Common myeloid progenitor, CD34-positive (primary cell): ENCODE measurements around the gene PGAM2.
"Not testable (repeated sequence)": the region's sequence is repeated elsewhere in the genome, so short reads cannot be mapped to it uniquely, and the experiment has no call there.

Source experiments
- CTCF ChIA-PET: fragments of 350-600 bp; sonication (Branson Sonifier 250); formaldehyde crosslinking; loops from one replicate; lab custom pipeline; 2021; ENCODE audit warnings: antibody characterized with exemption; lab: Charles Lee
- POLR2A ChIA-PET: fragments of 350-600 bp; sonication (Branson Sonifier 250); formaldehyde crosslinking; loops from one replicate; lab custom pipeline; 2021; ENCODE audit warnings: antibody characterized with exemption; lab: Charles Lee
- DNase-seq, 3 donors: peaks; one replicate each; pipeline versions ENCODE4 v3.0.0 to v3.0.0-alpha.2; 2013
- H3K27ac ChIP-seq, 2 experiments: 1 replicate in 1 of 2; 2 replicates in 1 of 2; pipeline ENCODE4 v1.7.0; 2013; ENCODE audit warnings: inconsistent platforms in 2 of 2, low read length in 2 of 2, mild to moderate bottlenecking in 2 of 2, low read depth in 1 of 2, moderate library complexity in 1 of 2; ENCODE audit not compliant: severe bottlenecking in 2 of 2, insufficient read depth in 1 of 2, poor library complexity in 1 of 2
- H3K27me3 ChIP-seq, 5 experiments: replicated peaks in 2 of 5; 1 replicate in 3 of 5; 2 replicates in 2 of 5; pipeline versions ENCODE4 v1.6.1 to v1.7.0; 2013; ENCODE audit warnings: low read length in 4 of 5, mild to moderate bottlenecking in 2 of 5, moderate library complexity in 2 of 5, inconsistent platforms in 1 of 5; ENCODE audit not compliant: insufficient read depth in 5 of 5, control insufficient read depth in 4 of 5
- H3K36me3 ChIP-seq, 4 experiments: 1 replicate in 2 of 4; 2 replicates in 2 of 4; pipeline versions ENCODE4 v1.6.1 to v1.7.0; 2013; ENCODE audit warnings: low read length in 3 of 4, control low read depth in 1 of 4, mild to moderate bottlenecking in 1 of 4; ENCODE audit not compliant: control insufficient read depth in 4 of 4, insufficient read depth in 4 of 4
- H3K4me1 ChIP-seq, 4 experiments: 1 replicate in 3 of 4; 2 replicates in 1 of 4; pipeline versions ENCODE4 v1.6.1 to v1.7.1; 2013; ENCODE audit warnings: low read length in 3 of 4, mild to moderate bottlenecking in 3 of 4, control low read depth in 1 of 4, inconsistent platforms in 1 of 4, moderate library complexity in 1 of 4; ENCODE audit not compliant: control insufficient read depth in 4 of 4, insufficient read depth in 4 of 4; ENCODE audit errors: control extremely low read depth in 1 of 4
- H3K4me3 ChIP-seq, 7 experiments: 1 replicate in 4 of 7; 2 replicates in 3 of 7; pipeline versions ENCODE4 v1.5.1 to v1.7.0; 2013; ENCODE audit warnings: mild to moderate bottlenecking in 7 of 7, low read length in 6 of 7, moderate library complexity in 6 of 7, inconsistent platforms in 2 of 7, low read depth in 2 of 7, control low read depth in 1 of 7; ENCODE audit not compliant: insufficient read depth in 4 of 7, control insufficient read depth in 1 of 7; ENCODE audit errors: extremely low read depth in 1 of 7
- H3K9me3 ChIP-seq, 5 experiments: 1 replicate in 4 of 5; 2 replicates in 1 of 5; pipeline versions ENCODE4 v1.6.1 to v1.7.1; 2013; ENCODE audit warnings: low read length in 4 of 5, mild to moderate bottlenecking in 2 of 5, inconsistent platforms in 1 of 5, low read depth in 1 of 5, moderate library complexity in 1 of 5; ENCODE audit not compliant: control insufficient read depth in 4 of 5, insufficient read depth in 2 of 5; ENCODE audit errors: control extremely low read depth in 1 of 5
- WGBS: methylation state at CpG from one replicate; pipeline ENCODE4 v1.1.5; 2013; ENCODE audit not compliant: insufficient coverage; 5-methylcytosine and 5-hydroxymethylcytosine counted together

PGAM2 gene

GRCh38 chr7:44042221-44042620 lies 23.1 kb downstream of the PGAM2 start:
- Histone ChIP-seq H3K9me3 (no peaks in the 10 kb centered on the region), H3K4me1 (peaks cover 19 to 42% (median 30%) of the 10 kb centered on the region in 4 experiments), H3K4me3 (no peak overlapping the region), H3K36me3 (peaks cover 0 to 12% (median 4%) of the 10 kb centered on the region in 4 experiments), H3K27me3 (no peaks in the 10 kb centered on the region), H3K27ac (no peak overlapping the region)
- ChIA-PET CTCF (no interaction called here), POLR2A (no interaction called here)
- 90% methylated on average over 2 of the region's 2 CpGs for WGBS
- DNase-seq: no peak

GRCh38 chr7:44040493-44040891 lies 24.9 kb downstream of the PGAM2 start:
- H3K27me3 ChIP-seq, CTCF ChIA-PET, H3K9me3 ChIP-seq, H3K27ac ChIP-seq, H3K36me3 ChIP-seq, POLR2A ChIA-PET: not testable (repeated sequence)
- WGBS: 0% methylated on average over 6 of the region's 46 CpGs
- DNase-seq: peak; percentile 49 to 76 (median 63)
- Histone ChIP-seq H3K4me3 (peak overlapping the region in 6 of 7 experiments; percentile 37 to 79 (median 54)), H3K4me1 (peaks cover 10 to 25% (median 17%) of the 10 kb centered on the region in 4 experiments)

- POLR2A ChIA-PET, H3K27me3 ChIP-seq, CTCF ChIA-PET, DNase-seq, H3K36me3 ChIP-seq, H3K9me3 ChIP-seq, H3K27ac ChIP-seq: not testable (repeated sequence)
- 0% methylated on average over 4 of the region's 40 CpGs for WGBS
- peaks cover 6 to 19% (median 12%) of the 10 kb centered on the region in 4 experiments for H3K4me1 ChIP-seq
- peak overlapping the region in 2 of 7 experiments; percentile 60 to 79 for H3K4me3 ChIP-seq
Measured at GRCh38 chr7:44039800-44040492, 25.4 kb downstream of the PGAM2 start.

- H3K4me3 ChIP-seq: peak overlapping the region in 3 of 7 experiments; percentile 25 to 64 (median 40)
- POLR2A ChIA-PET, H3K27me3 ChIP-seq, CTCF ChIA-PET, H3K36me3 ChIP-seq, H3K9me3 ChIP-seq, H3K27ac ChIP-seq: not testable (repeated sequence)
- whole genome bisulfite sequencing: 0% methylated on average over 2 of the region's 26 CpGs
- DNase-seq: peak; percentile 86 to 94 (median 90)
- H3K4me1 ChIP-seq: peaks cover 4 to 17% (median 8%) of the 10 kb centered on the region in 4 experiments
Measured at GRCh38 chr7:44038961-44039558, 26.3 kb downstream of the PGAM2 start.

GRCh38 chr7:44038553-44038952 lies 26.8 kb downstream of the PGAM2 start:
- no CpG with 5 or more reads among the region's 12 CpGs for WGBS
- H3K27me3 ChIP-seq, H3K4me3 ChIP-seq, CTCF ChIA-PET, H3K27ac ChIP-seq, DNase-seq, H3K36me3 ChIP-seq, H3K9me3 ChIP-seq, POLR2A ChIA-PET: not testable (repeated sequence)
- peaks cover 0 to 12% (median 3%) of the 10 kb centered on the region in 4 experiments for H3K4me1 ChIP-seq

GRCh38 chr7:44037951-44038350 lies 27.4 kb downstream of the PGAM2 start:
- 100% methylated on average over 1 of the region's 2 CpGs for WGBS
- H3K9me3 ChIP-seq, CTCF ChIA-PET, H3K27ac ChIP-seq, DNase-seq, POLR2A ChIA-PET, H3K36me3 ChIP-seq, H3K27me3 ChIP-seq, H3K4me3 ChIP-seq: not testable (repeated sequence)
- H3K4me1 ChIP-seq: peaks cover 0 to 10% (median 2%) of the 10 kb centered on the region in 4 experiments

- peaks cover 0 to 10% (median 2%) of the 10 kb centered on the region in 4 experiments for H3K4me1 ChIP-seq
- H3K9me3 ChIP-seq, H3K36me3 ChIP-seq, H3K4me3 ChIP-seq, H3K27me3 ChIP-seq, CTCF ChIA-PET, POLR2A ChIA-PET, H3K27ac ChIP-seq: not testable (repeated sequence)
- WGBS: no CpG with 5 or more reads among the region's 10 CpGs
- DNase-seq: peak in 2 of 3 donors; percentile 21 to 24
Measured at GRCh38 chr7:44036364-44036763, 29.0 kb downstream of the PGAM2 start.
